ENCODE measurements around the gene PRKCH.

PRKCH gene

GRCh38 chr14:61530296-61530695 lies 208.9 kb downstream of the PRKCH start:
- Histone ChIP-seq H3K4me1 (ENCODE audit: insufficient read depth, low read length, poor library complexity, severe bottlenecking) (peaks cover 29% of the 10 kb centered on the region), H3F3A (ENCODE audit: low read depth) (0 out of 2 replicates have a peak, but pooled peaks cover 3% of the 10 kb centered on the region), H3K4me3 (ENCODE audit: low read length, poor library complexity, severe bottlenecking) (no peak overlapping the region), H2AFZ (ENCODE audit: low read length) (no peak overlapping the region), H3K4me2 (ENCODE audit: low read depth, low read length, poor library complexity, severe bottlenecking) (no peak overlapping the region), H3K9ac (ENCODE audit: low read depth, low read length, poor library complexity, severe bottlenecking) (no peak overlapping the region), H3K36me3 (ENCODE audit: insufficient read depth, low read length) (peaks cover 65% of the 10 kb centered on the region), H4K20me1 (ENCODE audit: insufficient read depth, low read length, poor library complexity, severe bottlenecking) (peaks cover 5% of the 10 kb centered on the region), H3K9me2 (replicated peaks; ENCODE audit: low read depth, low read length) (no peaks in the 10 kb centered on the region), H3K27me3 (ENCODE audit: insufficient read depth, low read length, poor library complexity, severe bottlenecking) (no peaks in the 10 kb centered on the region), H3K79me2 (ENCODE audit: insufficient read depth, low read length) (peaks cover 6% of the 10 kb centered on the region; the same call in 1 of the 2 replicates), H3K9me3 (ENCODE audit: insufficient read depth, low read depth, low read length) (no peaks in the 10 kb centered on the region)
- TF ChIP-seq CTCF (conservative IDR thresholded peaks at IDR 0.05; ENCODE audit: low read length) (no peak), EZH2phosphoT487 (IDR thresholded peaks at IDR 0.05; ENCODE audit: borderline replicate concordance) (no peak)

GRCh38 chr14:61530896-61531295 lies 209.5 kb downstream of the PRKCH start:
- peaks cover 5% of the 10 kb centered on the region for H4K20me1 ChIP-seq (ENCODE audit: insufficient read depth, low read length, poor library complexity, severe bottlenecking)
- no peaks in the 10 kb centered on the region for H3K9me2 ChIP-seq (replicated peaks; ENCODE audit: low read depth, low read length)
- no peak overlapping the region for H2AFZ ChIP-seq (ENCODE audit: low read length)
- H3K27me3 ChIP-seq (ENCODE audit: insufficient read depth, low read length, poor library complexity, severe bottlenecking) = no peaks in the 10 kb centered on the region
- no peaks in the 10 kb centered on the region for H3K79me2 ChIP-seq (ENCODE audit: insufficient read depth, low read length)
- H3K4me3 ChIP-seq (ENCODE audit: low read length, poor library complexity, severe bottlenecking) = no peak overlapping the region
- no peak for TF ChIP-seq CTCF (conservative IDR thresholded peaks at IDR 0.05; ENCODE audit: low read length)
- no peak for TF ChIP-seq EZH2phosphoT487 (IDR thresholded peaks at IDR 0.05; ENCODE audit: borderline replicate concordance)
- H3K4me1 ChIP-seq (ENCODE audit: insufficient read depth, low read length, poor library complexity, severe bottlenecking) = peaks cover 24% of the 10 kb centered on the region
- H3K36me3 ChIP-seq (ENCODE audit: insufficient read depth, low read length) = peaks cover 71% of the 10 kb centered on the region
- H3K9me3 ChIP-seq (ENCODE audit: insufficient read depth, low read depth, low read length) = no peaks in the 10 kb centered on the region
- no peak overlapping the region for H3K4me2 ChIP-seq (ENCODE audit: low read depth, low read length, poor library complexity, severe bottlenecking)
- no peak overlapping the region for H3K9ac ChIP-seq (ENCODE audit: low read depth, low read length, poor library complexity, severe bottlenecking)
- 0 out of 2 replicates have a peak, but pooled peaks cover 3% of the 10 kb centered on the region for H3F3A ChIP-seq (ENCODE audit: low read depth)

GRCh38 chr14:61531465-61532122 lies 210.2 kb downstream of the PRKCH start:
- TF ChIP-seq CTCF (conservative IDR thresholded peaks at IDR 0.05; ENCODE audit: low read length) = no peak
- no peak for TF ChIP-seq EZH2phosphoT487 (IDR thresholded peaks at IDR 0.05; ENCODE audit: borderline replicate concordance)
- peaks cover 19% of the 10 kb centered on the region for H3K4me1 ChIP-seq (ENCODE audit: insufficient read depth, low read length, poor library complexity, severe bottlenecking)
- H3K9me3 ChIP-seq (ENCODE audit: insufficient read depth, low read depth, low read length) = no peaks in the 10 kb centered on the region
- no peaks in the 10 kb centered on the region for H3K9me2 ChIP-seq (replicated peaks; ENCODE audit: low read depth, low read length)
- no peak overlapping the region for H2AFZ ChIP-seq (ENCODE audit: low read length)
- H3K79me2 ChIP-seq (ENCODE audit: insufficient read depth, low read length) = no peaks in the 10 kb centered on the region
- peaks cover 78% of the 10 kb centered on the region for H3K36me3 ChIP-seq (ENCODE audit: insufficient read depth, low read length)
- no peak overlapping the region for H3K9ac ChIP-seq (ENCODE audit: low read depth, low read length, poor library complexity, severe bottlenecking)
- H3K4me2 ChIP-seq (ENCODE audit: low read depth, low read length, poor library complexity, severe bottlenecking) = no peak overlapping the region
- 0 out of 2 replicates have a peak, but pooled peaks cover 3% of the 10 kb centered on the region for H3F3A ChIP-seq (ENCODE audit: low read depth)
- no peaks in the 10 kb centered on the region for H3K27me3 ChIP-seq (ENCODE audit: insufficient read depth, low read length, poor library complexity, severe bottlenecking)
- no peak overlapping the region for H3K4me3 ChIP-seq (ENCODE audit: low read length, poor library complexity, severe bottlenecking)
- H4K20me1 ChIP-seq (ENCODE audit: insufficient read depth, low read length, poor library complexity, severe bottlenecking) = peaks cover 5% of the 10 kb centered on the region

Data from Loucy (cell line).